IMR-90 (cell line): Measurements from ENCODE around the gene UBE2O. TPM values are rescaled to one million over a fixed set of nuclear protein-coding genes. Genes with fewer than 3 reads are reported as not detected.
A peak's percentile ranks its signal among the peaks of the same experiment; 100 is the strongest.

Experiments used
- ATAC-seq: fragments of 200-7000 bp; cut with Tn5 transposase; 2 replicates; pipeline ENCODE4 v1.9.1; 2020; ENCODE audit warnings: low read depth, mild to moderate bottlenecking, moderate library complexity
- BruUV-seq: library from RNA; stranded (reverse); fragments of 400-500 nt; replicated peaks from 2 replicates; lab custom pipeline; 2021; lab: Mats Ljungman, UMichigan
- CTCF ChIA-PET: fragments of 300-600 bp; formaldehyde crosslinking; extraction: SDS; loops from one replicate; lab custom pipeline; 2021; ENCODE audit warnings: antibody characterized with exemption; lab: Yijun Ruan, JAX
- POLR2A ChIA-PET: fragments of 300-600 bp; sonication (Branson Sonifier 250); formaldehyde crosslinking; loops from one replicate; lab custom pipeline; 2022; ENCODE audit warnings: antibody characterized with exemption; ENCODE audit not compliant: unreplicated experiment; lab: Charles Lee
- DNase-seq: peaks from one replicate; pipeline ENCODE4 v3.0.0; 2013
- H2AFZ ChIP-seq: replicated peaks from 2 replicates; pipeline ENCODE3; 2013; ENCODE audit warnings: low read length, mild to moderate bottlenecking; ENCODE audit not compliant: poor library complexity
- H2AK5ac ChIP-seq: 2 replicates; pipeline ENCODE4 v1.6.1; 2013; ENCODE audit warnings: low read depth, low read length, inconsistent platforms
- H2AK9ac ChIP-seq: replicated peaks from 2 replicates; pipeline ENCODE3; 2013; ENCODE audit warnings: mild to moderate bottlenecking, low read depth, low read length, moderate library complexity; ENCODE audit not compliant: poor library complexity
- H2BK120ac ChIP-seq: 2 replicates; pipeline ENCODE4 v1.6.1; 2013; ENCODE audit warnings: low read depth, low read length, inconsistent platforms
- H2BK15ac ChIP-seq: 3 replicates; pipeline ENCODE4 v1.6.1; 2013; ENCODE audit warnings: low read depth, low read length, inconsistent platforms
- H2BK20ac ChIP-seq: 2 replicates; pipeline ENCODE4 v1.6.1; 2013; ENCODE audit warnings: low read depth, mild to moderate bottlenecking, inconsistent platforms, low read length, moderate library complexity
- H2BK5ac ChIP-seq: 2 replicates; pipeline ENCODE4 v1.6.1; 2013; ENCODE audit warnings: mild to moderate bottlenecking, low read depth, low read length, inconsistent platforms; ENCODE audit not compliant: poor library complexity, severe bottlenecking
- H3K14ac ChIP-seq: replicated peaks from 2 replicates; pipeline ENCODE4 v1.6.1; 2013; ENCODE audit warnings: low read depth, low read length, inconsistent platforms
- H3K18ac ChIP-seq: 2 replicates; pipeline ENCODE4 v1.6.1; 2013; ENCODE audit warnings: low read depth, low read length, control low read depth
- H3K23ac ChIP-seq: 2 replicates; pipeline ENCODE4 v1.6.1; 2013; ENCODE audit warnings: low read depth, low read length, inconsistent platforms
- H3K27ac ChIP-seq: 2 replicates; pipeline ENCODE4 v1.5.1; 2013; ENCODE audit warnings: mild to moderate bottlenecking, control low read depth, low read length; ENCODE audit not compliant: insufficient read depth
- H3K27me3 ChIP-seq: 2 replicates; pipeline ENCODE4 v1.6.1; 2013; ENCODE audit warnings: low read length; ENCODE audit not compliant: control insufficient read depth, insufficient read depth
- H3K36me3 ChIP-seq: 2 replicates; pipeline ENCODE4 v1.6.1; 2013; ENCODE audit warnings: low read length, mixed read lengths; ENCODE audit not compliant: control insufficient read depth, insufficient read depth
- H3K4ac ChIP-seq: 2 replicates; pipeline ENCODE4 v1.6.1; 2013; ENCODE audit warnings: low read depth, low read length, inconsistent platforms
- H3K4me1 ChIP-seq: 2 replicates; pipeline ENCODE4 v1.6.1; 2013; ENCODE audit warnings: low read length, mixed read lengths; ENCODE audit not compliant: control insufficient read depth, insufficient read depth
- H3K4me2 ChIP-seq: 2 replicates; pipeline ENCODE4 v1.6.1; 2013; ENCODE audit warnings: low read depth, mild to moderate bottlenecking, control low read depth, low read length, moderate library complexity
- H3K4me3 ChIP-seq: 2 replicates; pipeline ENCODE4 v1.5.1; 2013; ENCODE audit warnings: low read depth, mild to moderate bottlenecking, control low read depth, low read length, moderate library complexity; ENCODE audit not compliant: insufficient read depth
- H3K56ac ChIP-seq: 2 replicates; pipeline ENCODE4 v1.6.1; 2013; ENCODE audit warnings: low read length, inconsistent platforms; ENCODE audit not compliant: insufficient read depth; ENCODE audit errors: extremely low read depth
- H3K79me1 ChIP-seq, 2 experiments: 2 replicates each; pipeline ENCODE4 v1.6.1; 2013; ENCODE audit warnings: low read length in 2 of 2, inconsistent platforms in 1 of 2, low read depth in 1 of 2
- H3K9ac ChIP-seq: 2 replicates; pipeline ENCODE4 v1.6.1; 2013; ENCODE audit warnings: low read depth, low read length, control low read depth
- H3K9me1 ChIP-seq: 2 replicates; pipeline ENCODE4 v1.6.1; 2013; ENCODE audit warnings: low read length, inconsistent platforms; ENCODE audit not compliant: insufficient read depth
- H3K9me3 ChIP-seq: 2 replicates; pipeline ENCODE4 v1.6.1; 2013; ENCODE audit warnings: low read length; ENCODE audit not compliant: control insufficient read depth, insufficient read depth
- H4K20me1 ChIP-seq: 2 replicates; pipeline ENCODE4 v1.6.1; 2013; ENCODE audit warnings: low read length, inconsistent platforms; ENCODE audit not compliant: insufficient read depth
- H4K5ac ChIP-seq: 2 replicates; pipeline ENCODE4 v1.6.1; 2013; ENCODE audit warnings: mild to moderate bottlenecking, low read depth, low read length, control low read depth
- H4K8ac ChIP-seq, 2 experiments: 2 replicates each; pipeline ENCODE4 v1.6.1; 2013; ENCODE audit warnings: low read depth in 2 of 2, low read length in 2 of 2, control low read depth in 1 of 2, inconsistent platforms in 1 of 2
- H4K91ac ChIP-seq: 2 replicates; pipeline ENCODE4 v1.6.1; 2013; ENCODE audit warnings: low read depth, low read length, inconsistent platforms; ENCODE audit not compliant: insufficient read depth
- BHLHE40 ChIP-seq: fragments of 150-350 bp; IDR thresholded peaks from 2 replicates; pipeline ENCODE4 v1.6.1; 2016; ENCODE audit warnings: mild to moderate bottlenecking, low read depth, low read length
- CHD1 ChIP-seq: IDR thresholded peaks from 2 replicates; pipeline ENCODE4 v1.6.1; 2012; ENCODE audit warnings: low read depth, low read length, improper control_type of control experiment
- FOS ChIP-seq: fragments of 150-350 bp; IDR thresholded peaks from 2 replicates; pipeline ENCODE4 v1.6.1; 2016; ENCODE audit warnings: low read depth, low read length
- MAFK ChIP-seq: IDR thresholded peaks from 2 replicates; pipeline ENCODE4 v1.6.1; 2012; ENCODE audit warnings: low read depth, low read length, improper control_type of control experiment
- MXI1 ChIP-seq: IDR thresholded peaks from 2 replicates; pipeline ENCODE4 v1.6.1; 2012; ENCODE audit warnings: low read depth, mild to moderate bottlenecking, low read length, moderate library complexity, borderline replicate concordance
- RCOR1 ChIP-seq: IDR thresholded peaks from 2 replicates; pipeline ENCODE4 v1.6.1; 2012; ENCODE audit warnings: mild to moderate bottlenecking, low read length, improper control_type of control experiment; ENCODE audit not compliant: insufficient replicate concordance
- RFX5 ChIP-seq: IDR thresholded peaks from 2 replicates; pipeline ENCODE4 v1.8.0; 2012; ENCODE audit warnings: low read depth, mild to moderate bottlenecking, low read length, moderate library complexity
- whole genome bisulfite sequencing, 2 experiments: methylation state at CpG; one replicate each; pipeline versions ENCODE4 v1.1.5 to v1.1.7; 2013; ENCODE audit warnings: missing lambda C conversion rate in 2 of 2; ENCODE audit not compliant: insufficient read length in 1 of 2; ENCODE audit errors: extremely low coverage in 2 of 2; 5-methylcytosine and 5-hydroxymethylcytosine counted together
- dilution Hi-C: fragments of 300-500 bp; cut with HindIII; formaldehyde crosslinking; loops from one replicate; pipeline ENCODE4 v1.14.3; 2018; ENCODE audit warnings: low sequenced_read_pairs; ENCODE audit not compliant: unreplicated experiment
- in situ Hi-C: fragments of 300-500 bp; cut with MboI; formaldehyde crosslinking; loops from 3 replicates; pipeline ENCODE4 v1.14.3; 2019; ENCODE audit warnings: low sequenced_read_pairs, inconsistent platforms, mixed read lengths
- intact Hi-C: fragments of 100-400 bp; cut with micrococcal nuclease; formaldehyde crosslinking; loops from 2 replicates; pipeline ENCODE4 v1.10.0; 2022
- polyA plus RNA-seq, 3 experiments: library from polyadenylated mRNA; depleted of rRNA; stranded (reverse); fragments of >200 nt; gene quantifications; 2 replicates each; pipeline ENCODE4 v1.2.3, GENCODE V29; 2012; ENCODE audit warnings: low replicate concordance in 1 of 3
- total RNA-seq: library from RNA; depleted of rRNA; stranded (reverse); fragments of >200 nt; gene quantifications from 2 replicates; pipeline ENCODE4 v1.2.3, GENCODE V29; 2012

The UBE2O gene
- total and polyA plus RNA-seq, 2 of the 4 experiments (the other 2 are of a cell fraction), result 17.6 TPM

DNA sequence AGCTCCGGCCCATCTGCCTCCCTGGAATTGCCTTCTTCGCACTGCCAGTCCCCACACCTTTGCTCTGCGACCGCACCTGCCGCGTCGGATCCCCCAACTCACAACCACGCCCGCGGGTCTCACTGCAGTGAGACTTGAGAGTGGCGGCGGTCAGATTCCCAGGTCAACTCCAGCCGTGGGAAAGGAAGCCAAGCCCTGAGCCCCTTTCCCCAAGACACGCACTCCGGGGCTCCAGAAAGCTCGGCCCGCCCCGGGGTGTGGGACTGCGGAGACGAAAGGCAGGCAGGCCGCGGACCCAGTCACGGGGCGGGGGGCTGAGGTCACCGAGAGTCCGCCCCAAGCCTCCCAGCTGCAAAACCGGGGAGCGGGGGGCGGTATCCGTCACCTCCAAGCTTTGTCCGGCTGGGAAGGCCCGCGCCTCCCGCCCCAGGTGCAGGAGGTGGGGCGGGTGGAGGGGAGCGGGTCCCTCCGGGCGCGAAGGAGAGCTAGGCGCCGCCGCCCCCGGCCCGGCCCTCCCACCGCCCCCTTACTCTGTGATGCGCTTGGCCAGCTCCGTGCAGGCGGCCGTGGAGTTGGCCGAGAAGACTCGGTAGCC, 99.9 kb downstream of the UBE2O start:
- in situ Hi-C loops, result no loop called here
- no peak overlapping the region for H3K18ac ChIP-seq
- peak overlapping the region; percentile 81 for H2BK5ac ChIP-seq
- TF ChIP-seq FOS (no peak), BHLHE40 (no peak), RFX5 (no peak), CHD1 (no peak), MAFK (no peak), RCOR1 (no peak), MXI1 (no peak)
- H4K5ac ChIP-seq, result peak overlapping the region; percentile 9; the same call in 1 of the 2 replicates
- no peak for DNase-seq
- dilution Hi-C loops, result no loop called here
- H3K79me1 ChIP-seq, result peaks cover 4 to 38% of the 10 kb centered on the region in 2 experiments; a peak in 3 of 4 replicates
- peak overlapping the region; percentile 74 for H3K14ac ChIP-seq
- intact Hi-C loops, result no loop called here
- H3K27me3 ChIP-seq, result no peaks in the 10 kb centered on the region
- peak overlapping the region; percentile 93 for H3K9ac ChIP-seq
- H3K4me1 ChIP-seq, result peaks cover 4% of the 10 kb centered on the region; the same call in 1 of the 2 replicates
- ChIA-PET CTCF (interaction anchor here (0.7 to 1.5 kb wide), 3 partner anchors 17 to 45 kb away, joined by 3 to 7 read pairs (median 4); no protein-coding TSS in a partner anchor), POLR2A (no interaction called here)
- peak overlapping the region; percentile 88 for H3K56ac ChIP-seq
- peak overlapping the region; percentile 99 for H2AFZ ChIP-seq
- H3K4ac ChIP-seq, result peak overlapping the region; percentile 77
- H4K8ac ChIP-seq, result peak overlapping the region; percentile 82 to 93; a peak in 2 of 4 replicates
- H2AK9ac ChIP-seq, result peak overlapping the region; percentile 99
- H2BK20ac ChIP-seq, result no peak overlapping the region
- no peak overlapping the region for H2BK15ac ChIP-seq
- H3K36me3 ChIP-seq, result no peaks in the 10 kb centered on the region
- peak overlapping the region; percentile 99 for H3K4me2 ChIP-seq
- no peak overlapping the region for H2BK120ac ChIP-seq
- no peaks in the 10 kb centered on the region for H3K9me1 ChIP-seq
- peak; percentile 28 for ATAC-seq
- H3K4me3 ChIP-seq, result peak overlapping the region; percentile 85
- peak overlapping the region; percentile 81 for H2AK5ac ChIP-seq
- peak overlapping the region; percentile 93 for H3K27ac ChIP-seq
- peaks cover 4% of the 10 kb centered on the region; the same call in 1 of the 2 replicates for H4K20me1 ChIP-seq
- H4K91ac ChIP-seq, result peak overlapping the region; percentile 23; the same call in 1 of the 2 replicates
- H3K23ac ChIP-seq, result peak overlapping the region; percentile 90
- WGBS, 2 experiments, result 4% methylated on average over 15 of the region's 51 CpGs; no CpG with 5 or more reads in 1 of the 2 experiments
- BruUV-seq, result no TSS peak
- H3K9me3 ChIP-seq, result no peaks in the 10 kb centered on the region
